ENCODE results near the gene PCDH15. TPM values are rescaled to one million over a fixed set of nuclear protein-coding genes. Genes with fewer than 3 reads are reported as not detected.
A peak's percentile ranks its signal among the peaks of the same experiment; 100 is the strongest.

Gene PCDH15
- total and polyA plus RNA-seq, 2 experiments from 2014 or later = not detected

DNA sequence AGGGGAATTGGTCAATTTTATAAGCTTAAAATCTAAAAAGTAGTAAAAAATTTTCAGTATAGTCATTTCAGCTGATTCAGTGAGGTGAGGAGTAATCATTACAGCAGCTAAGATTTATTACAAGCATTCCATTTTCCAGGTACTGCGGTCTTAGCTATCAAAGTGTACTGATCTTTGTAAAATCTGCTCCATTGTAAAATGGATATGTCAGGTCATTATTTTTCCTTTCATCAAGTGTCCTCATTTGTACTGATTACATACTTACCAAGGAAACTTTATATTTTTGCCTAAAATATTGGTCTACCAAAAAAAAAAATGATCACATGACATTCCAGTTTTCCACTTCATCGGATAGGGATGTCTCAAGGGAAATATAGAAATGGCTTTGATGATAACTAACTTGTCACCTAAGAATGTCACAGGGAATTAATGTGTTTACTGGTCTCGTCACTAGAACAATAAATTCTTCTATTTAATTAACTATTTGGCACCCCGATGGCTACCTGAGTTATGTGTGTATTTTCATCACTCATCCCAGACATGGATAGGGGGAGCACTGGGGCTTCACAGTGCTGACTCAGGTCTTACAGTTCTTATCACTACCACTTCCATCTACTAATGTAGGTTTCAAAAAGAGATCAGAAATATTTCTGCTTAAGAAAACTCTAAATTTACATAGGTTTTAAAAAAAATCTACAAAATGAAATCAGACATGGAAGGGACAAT lies 948.4 kb downstream of the PCDH15 start:
- H3K27ac ChIP-seq = no peak overlapping the region
- no peaks in the 10 kb centered on the region for H3K36me3 ChIP-seq (ENCODE audit: low read depth)
- DNase-seq = no peak
- in situ Hi-C loops (cut with MboI) = no loop called here
- H3K27me3 ChIP-seq (replicated peaks; ENCODE audit: insufficient read depth) = no peaks in the 10 kb centered on the region
- no peaks in the 10 kb centered on the region for H3K79me2 ChIP-seq (ENCODE audit: insufficient read depth)
- no peak for TF ChIP-seq EZH2phosphoT487 (IDR thresholded peaks at IDR 0.05; ENCODE audit: insufficient read depth, low read depth)
- no peaks in the 10 kb centered on the region for H4K20me1 ChIP-seq (ENCODE audit: insufficient read depth)
- H3K4me2 ChIP-seq (ENCODE audit: unreplicated experiment) = no peak overlapping the region
- no peak overlapping the region for H3K4me3 ChIP-seq
- H3F3A ChIP-seq (ENCODE audit: insufficient read depth) = no peaks in the 10 kb centered on the region
- H3K9me2 ChIP-seq (ENCODE audit: insufficient read depth) = no peaks in the 10 kb centered on the region
- no peak overlapping the region for H3K9ac ChIP-seq
- 30 to 40% methylated on average over 4 of the region's 4 CpGs for WGBS, 2 experiments (ENCODE audit: low coverage in 1 of 2, low lambda C conversion rate in 2 of 2, missing lambda C conversion rate in 2 of 2)
- H3K9me3 ChIP-seq (ENCODE audit: low read depth) = no peaks in the 10 kb centered on the region
- no peaks in the 10 kb centered on the region for H3K4me1 ChIP-seq (ENCODE audit: insufficient read depth)
- H2AFZ ChIP-seq = no peak overlapping the region

DNA sequence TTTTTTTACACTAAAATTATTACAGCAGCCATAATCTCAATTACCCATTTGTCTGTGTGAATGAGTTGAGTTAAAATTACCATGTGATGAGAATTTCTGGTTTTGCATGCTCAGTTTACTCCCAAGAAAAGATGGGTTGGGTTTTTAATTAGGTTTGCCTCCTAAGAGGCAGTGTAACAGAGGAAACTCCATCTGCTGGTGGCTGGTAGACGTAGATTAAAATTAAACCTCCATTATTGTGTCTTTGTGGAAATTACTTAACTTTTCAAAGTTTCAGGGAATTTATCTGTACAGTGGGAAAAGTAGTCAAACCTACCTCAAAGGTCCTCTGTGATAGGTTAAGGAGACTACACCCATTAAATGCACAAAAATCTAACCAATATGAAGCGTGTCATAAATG lies 954.2 kb downstream of the PCDH15 start:
- no peaks in the 10 kb centered on the region for H3K79me2 ChIP-seq (ENCODE audit: insufficient read depth)
- H3K4me1 ChIP-seq (ENCODE audit: insufficient read depth) = no peaks in the 10 kb centered on the region
- H3K9ac ChIP-seq = no peak overlapping the region
- no peaks in the 10 kb centered on the region for H3F3A ChIP-seq (ENCODE audit: insufficient read depth)
- DNase-seq = peak; percentile 7
- H4K20me1 ChIP-seq (ENCODE audit: insufficient read depth) = no peaks in the 10 kb centered on the region
- no peaks in the 10 kb centered on the region for H3K36me3 ChIP-seq (ENCODE audit: low read depth)
- no peaks in the 10 kb centered on the region for H3K9me2 ChIP-seq (ENCODE audit: insufficient read depth)
- in situ Hi-C loops (cut with MboI) = no loop called here
- no peak overlapping the region for H3K27ac ChIP-seq
- 5 to 8% methylated on average over 2 of the region's 2 CpGs for WGBS, 2 experiments (ENCODE audit: low coverage in 1 of 2, low lambda C conversion rate in 2 of 2, missing lambda C conversion rate in 2 of 2)
- TF ChIP-seq EZH2 (IDR thresholded peaks at IDR 0.05; ENCODE audit: insufficient read depth, poor library complexity, severe bottlenecking) = no peak
- no peak for TF ChIP-seq EZH2phosphoT487 (IDR thresholded peaks at IDR 0.05; ENCODE audit: insufficient read depth, low read depth)
- H3K27me3 ChIP-seq (replicated peaks; ENCODE audit: insufficient read depth) = no peaks in the 10 kb centered on the region
- H3K4me3 ChIP-seq = no peak overlapping the region
- no peak overlapping the region for H2AFZ ChIP-seq
- no peaks in the 10 kb centered on the region for H3K9me3 ChIP-seq (ENCODE audit: low read depth)
- no peak overlapping the region for H3K4me2 ChIP-seq (ENCODE audit: unreplicated experiment)

DNA sequence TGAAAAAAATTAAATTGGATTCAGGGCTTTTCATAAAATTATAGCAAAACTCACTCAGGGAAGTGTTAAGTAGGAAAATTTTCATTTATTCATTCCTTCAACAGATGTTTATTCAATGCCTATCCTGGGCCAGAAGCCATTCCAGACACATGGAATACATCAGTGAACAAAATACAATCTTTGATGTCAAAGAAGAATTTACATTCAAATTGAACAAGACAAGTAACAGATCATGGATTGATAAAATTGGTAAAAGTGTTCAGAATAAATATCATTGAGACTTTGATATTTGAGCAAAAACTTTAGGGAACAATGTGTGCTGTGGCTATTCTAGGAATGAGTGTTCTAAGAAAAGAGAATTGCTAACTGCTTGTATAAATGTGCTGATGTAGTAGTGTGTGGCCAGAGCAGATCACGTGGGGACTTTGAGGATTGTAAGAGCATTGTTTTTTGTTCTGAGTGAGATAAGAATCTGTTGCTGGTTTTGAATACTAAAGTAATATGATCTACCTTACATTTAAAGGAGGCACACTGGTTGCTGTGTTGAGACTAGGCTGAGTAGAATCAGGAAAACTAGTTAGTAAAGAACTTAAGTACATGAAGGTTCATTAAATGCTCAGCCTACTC lies 957.2 kb downstream of the PCDH15 start:
- Histone ChIP-seq H3K4me1 (ENCODE audit: insufficient read depth) (no peaks in the 10 kb centered on the region), H3K9me3 (ENCODE audit: low read depth) (no peaks in the 10 kb centered on the region), H2AFZ (no peak overlapping the region), H4K20me1 (ENCODE audit: insufficient read depth) (no peaks in the 10 kb centered on the region), H3K9ac (no peak overlapping the region), H3K36me3 (ENCODE audit: low read depth) (no peaks in the 10 kb centered on the region), H3K27me3 (replicated peaks; ENCODE audit: insufficient read depth) (no peaks in the 10 kb centered on the region), H3K4me2 (ENCODE audit: unreplicated experiment) (no peak overlapping the region), H3F3A (ENCODE audit: insufficient read depth) (no peaks in the 10 kb centered on the region), H3K9me2 (ENCODE audit: insufficient read depth) (no peaks in the 10 kb centered on the region), H3K4me3 (no peak overlapping the region), H3K27ac (no peak overlapping the region), H3K79me2 (ENCODE audit: insufficient read depth) (no peaks in the 10 kb centered on the region)
- in situ Hi-C loops (cut with MboI) = no loop called here
- 3 to 5% methylated on average over 1 of the region's 1 CpG for WGBS, 2 experiments (ENCODE audit: low coverage in 1 of 2, low lambda C conversion rate in 2 of 2, missing lambda C conversion rate in 2 of 2)
- no peak for DNase-seq
- TF ChIP-seq EZH2phosphoT487 (IDR thresholded peaks at IDR 0.05; ENCODE audit: insufficient read depth, low read depth) (no peak), EZH2 (IDR thresholded peaks at IDR 0.05; ENCODE audit: insufficient read depth, poor library complexity, severe bottlenecking) (no peak)

DNA sequence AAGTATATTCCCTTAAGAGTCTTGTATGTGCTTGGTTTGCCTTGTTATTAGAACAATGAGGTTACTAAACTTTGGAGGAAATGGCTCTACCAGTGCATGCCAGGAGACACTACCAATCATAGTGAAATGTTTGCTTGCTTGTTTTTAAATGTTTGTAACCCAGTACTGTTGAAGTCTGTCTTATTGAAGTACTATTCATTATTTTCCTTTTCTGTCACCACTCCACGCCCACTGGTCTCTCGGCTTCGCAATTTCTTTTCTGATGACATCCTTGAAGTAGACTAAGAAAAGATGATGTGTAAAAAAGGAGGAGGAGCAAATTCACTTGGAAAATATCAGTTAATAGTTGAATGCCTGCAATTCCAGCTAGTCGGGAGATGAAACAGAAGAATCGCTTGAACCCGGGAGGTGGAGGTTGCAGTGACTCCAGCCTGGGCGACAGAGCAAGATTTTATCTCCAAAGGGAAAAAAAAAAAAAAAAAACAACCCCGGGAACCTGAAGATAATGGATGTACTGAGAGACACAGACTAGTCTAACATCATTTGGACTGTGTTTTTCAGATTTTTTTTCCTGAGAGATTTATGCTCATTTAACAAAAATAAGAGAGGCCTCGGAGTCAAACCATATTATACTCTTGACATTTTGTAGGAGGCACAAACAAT lies 959.4 kb downstream of the PCDH15 start:
- in situ Hi-C loops (cut with MboI) = no loop called here

More for the DNA sequence above, 959.4 kb downstream of the PCDH15 start:
- TF ChIP-seq EZH2phosphoT487 (IDR thresholded peaks at IDR 0.05; ENCODE audit: insufficient read depth, low read depth) = no peak
- no peak for TF ChIP-seq EZH2 (IDR thresholded peaks at IDR 0.05; ENCODE audit: insufficient read depth, poor library complexity, severe bottlenecking)
- peak; percentile 0 for DNase-seq
- 30 to 34% methylated on average over 9 of the region's 9 CpGs for WGBS, 2 experiments (ENCODE audit: low coverage in 1 of 2, low lambda C conversion rate in 2 of 2, missing lambda C conversion rate in 2 of 2)
- Histone ChIP-seq H3K9me2 (ENCODE audit: insufficient read depth) (no peaks in the 10 kb centered on the region), H3K79me2 (ENCODE audit: insufficient read depth) (no peaks in the 10 kb centered on the region), H3K4me2 (ENCODE audit: unreplicated experiment) (no peak overlapping the region), H3F3A (ENCODE audit: insufficient read depth) (no peaks in the 10 kb centered on the region), H3K27me3 (replicated peaks; ENCODE audit: insufficient read depth) (no peaks in the 10 kb centered on the region), H3K27ac (no peak overlapping the region), H3K36me3 (ENCODE audit: low read depth) (no peaks in the 10 kb centered on the region), H3K9ac (no peak overlapping the region), H3K4me3 (no peak overlapping the region), H2AFZ (no peak overlapping the region), H4K20me1 (ENCODE audit: insufficient read depth) (no peaks in the 10 kb centered on the region), H3K4me1 (ENCODE audit: insufficient read depth) (no peaks in the 10 kb centered on the region), H3K9me3 (ENCODE audit: low read depth) (no peaks in the 10 kb centered on the region)
